IMR-90 (cell line): ENCODE data around the gene KLC4. TPM values are rescaled to one million over a fixed set of nuclear protein-coding genes. Genes with fewer than 3 reads are reported as not detected.
A peak's percentile ranks its signal among the peaks of the same experiment; 100 is the strongest.

Experiments
- ATAC-seq: fragments of 200-7000 bp; cut with Tn5 transposase; 2 replicates; pipeline ENCODE4 v1.9.1; 2020; ENCODE audit warnings: low read depth, mild to moderate bottlenecking, moderate library complexity
- BruUV-seq: library from RNA; stranded (reverse); fragments of 400-500 nt; replicated peaks from 2 replicates; lab custom pipeline; 2021; lab: Mats Ljungman, UMichigan
- CTCF ChIA-PET: fragments of 300-600 bp; formaldehyde crosslinking; extraction: SDS; loops from one replicate; lab custom pipeline; 2021; ENCODE audit warnings: antibody characterized with exemption; lab: Yijun Ruan, JAX
- POLR2A ChIA-PET: fragments of 300-600 bp; sonication (Branson Sonifier 250); formaldehyde crosslinking; loops from one replicate; lab custom pipeline; 2022; ENCODE audit warnings: antibody characterized with exemption; ENCODE audit not compliant: unreplicated experiment; lab: Charles Lee
- DNase-seq: peaks from one replicate; pipeline ENCODE4 v3.0.0; 2013
- H2AFZ ChIP-seq: replicated peaks from 2 replicates; pipeline ENCODE3; 2013; ENCODE audit warnings: low read length, mild to moderate bottlenecking; ENCODE audit not compliant: poor library complexity
- H2AK5ac ChIP-seq: 2 replicates; pipeline ENCODE4 v1.6.1; 2013; ENCODE audit warnings: low read depth, low read length, inconsistent platforms
- H2AK9ac ChIP-seq: replicated peaks from 2 replicates; pipeline ENCODE3; 2013; ENCODE audit warnings: mild to moderate bottlenecking, low read depth, low read length, moderate library complexity; ENCODE audit not compliant: poor library complexity
- H2BK120ac ChIP-seq: 2 replicates; pipeline ENCODE4 v1.6.1; 2013; ENCODE audit warnings: low read depth, low read length, inconsistent platforms
- H2BK15ac ChIP-seq: 3 replicates; pipeline ENCODE4 v1.6.1; 2013; ENCODE audit warnings: low read depth, low read length, inconsistent platforms
- H2BK20ac ChIP-seq: 2 replicates; pipeline ENCODE4 v1.6.1; 2013; ENCODE audit warnings: low read depth, mild to moderate bottlenecking, inconsistent platforms, low read length, moderate library complexity
- H2BK5ac ChIP-seq: 2 replicates; pipeline ENCODE4 v1.6.1; 2013; ENCODE audit warnings: mild to moderate bottlenecking, low read depth, low read length, inconsistent platforms; ENCODE audit not compliant: poor library complexity, severe bottlenecking
- H3K14ac ChIP-seq: replicated peaks from 2 replicates; pipeline ENCODE4 v1.6.1; 2013; ENCODE audit warnings: low read depth, low read length, inconsistent platforms
- H3K18ac ChIP-seq: 2 replicates; pipeline ENCODE4 v1.6.1; 2013; ENCODE audit warnings: low read depth, low read length, control low read depth
- H3K23ac ChIP-seq: 2 replicates; pipeline ENCODE4 v1.6.1; 2013; ENCODE audit warnings: low read depth, low read length, inconsistent platforms
- H3K27ac ChIP-seq: 2 replicates; pipeline ENCODE4 v1.5.1; 2013; ENCODE audit warnings: mild to moderate bottlenecking, control low read depth, low read length; ENCODE audit not compliant: insufficient read depth
- H3K27me3 ChIP-seq: 2 replicates; pipeline ENCODE4 v1.6.1; 2013; ENCODE audit warnings: low read length; ENCODE audit not compliant: control insufficient read depth, insufficient read depth
- H3K36me3 ChIP-seq: 2 replicates; pipeline ENCODE4 v1.6.1; 2013; ENCODE audit warnings: low read length, mixed read lengths; ENCODE audit not compliant: control insufficient read depth, insufficient read depth
- H3K4ac ChIP-seq: 2 replicates; pipeline ENCODE4 v1.6.1; 2013; ENCODE audit warnings: low read depth, low read length, inconsistent platforms
- H3K4me1 ChIP-seq: 2 replicates; pipeline ENCODE4 v1.6.1; 2013; ENCODE audit warnings: low read length, mixed read lengths; ENCODE audit not compliant: control insufficient read depth, insufficient read depth
- H3K4me2 ChIP-seq: 2 replicates; pipeline ENCODE4 v1.6.1; 2013; ENCODE audit warnings: low read depth, mild to moderate bottlenecking, control low read depth, low read length, moderate library complexity
- H3K4me3 ChIP-seq: 2 replicates; pipeline ENCODE4 v1.5.1; 2013; ENCODE audit warnings: low read depth, mild to moderate bottlenecking, control low read depth, low read length, moderate library complexity; ENCODE audit not compliant: insufficient read depth
- H3K56ac ChIP-seq: 2 replicates; pipeline ENCODE4 v1.6.1; 2013; ENCODE audit warnings: low read length, inconsistent platforms; ENCODE audit not compliant: insufficient read depth; ENCODE audit errors: extremely low read depth
- H3K79me1 ChIP-seq, 2 experiments: 2 replicates each; pipeline ENCODE4 v1.6.1; 2013; ENCODE audit warnings: low read length in 2 of 2, inconsistent platforms in 1 of 2, low read depth in 1 of 2
- H3K9ac ChIP-seq: 2 replicates; pipeline ENCODE4 v1.6.1; 2013; ENCODE audit warnings: low read depth, low read length, control low read depth
- H3K9me1 ChIP-seq: 2 replicates; pipeline ENCODE4 v1.6.1; 2013; ENCODE audit warnings: low read length, inconsistent platforms; ENCODE audit not compliant: insufficient read depth
- H3K9me3 ChIP-seq: 2 replicates; pipeline ENCODE4 v1.6.1; 2013; ENCODE audit warnings: low read length; ENCODE audit not compliant: control insufficient read depth, insufficient read depth
- H4K20me1 ChIP-seq: 2 replicates; pipeline ENCODE4 v1.6.1; 2013; ENCODE audit warnings: low read length, inconsistent platforms; ENCODE audit not compliant: insufficient read depth
- H4K5ac ChIP-seq: 2 replicates; pipeline ENCODE4 v1.6.1; 2013; ENCODE audit warnings: mild to moderate bottlenecking, low read depth, low read length, control low read depth
- H4K8ac ChIP-seq, 2 experiments: 2 replicates each; pipeline ENCODE4 v1.6.1; 2013; ENCODE audit warnings: low read depth in 2 of 2, low read length in 2 of 2, control low read depth in 1 of 2, inconsistent platforms in 1 of 2
- H4K91ac ChIP-seq: 2 replicates; pipeline ENCODE4 v1.6.1; 2013; ENCODE audit warnings: low read depth, low read length, inconsistent platforms; ENCODE audit not compliant: insufficient read depth
- CEBPB ChIP-seq: IDR thresholded peaks from 2 replicates; pipeline ENCODE4 v1.6.1; 2012; ENCODE audit warnings: low read depth, low read length, improper control_type of control experiment
- FOS ChIP-seq: fragments of 150-350 bp; IDR thresholded peaks from 2 replicates; pipeline ENCODE4 v1.6.1; 2016; ENCODE audit warnings: low read depth, low read length
- MXI1 ChIP-seq: IDR thresholded peaks from 2 replicates; pipeline ENCODE4 v1.6.1; 2012; ENCODE audit warnings: low read depth, mild to moderate bottlenecking, low read length, moderate library complexity, borderline replicate concordance
- NFE2L2 ChIP-seq: fragments of 150-350 bp; IDR thresholded peaks from 2 replicates; pipeline ENCODE4 v1.6.1; 2016; ENCODE audit warnings: low read depth, mild to moderate bottlenecking, low read length
- POLR2A ChIP-seq: IDR thresholded peaks from 2 replicates; pipeline ENCODE4 v1.6.1; 2012; ENCODE audit warnings: mild to moderate bottlenecking, low read depth, low read length
- RAD21 ChIP-seq: IDR thresholded peaks from 2 replicates; pipeline ENCODE4 v1.6.1; 2012; ENCODE audit warnings: low read length, improper control_type of control experiment
- RCOR1 ChIP-seq: IDR thresholded peaks from 2 replicates; pipeline ENCODE4 v1.6.1; 2012; ENCODE audit warnings: mild to moderate bottlenecking, low read length, improper control_type of control experiment; ENCODE audit not compliant: insufficient replicate concordance
- SMC3 ChIP-seq: fragments of 150-350 bp; IDR thresholded peaks from 2 replicates; pipeline ENCODE4 v1.6.1; 2016; ENCODE audit warnings: low read depth, mild to moderate bottlenecking, antibody characterized with exemption, low read length, moderate library complexity
- WGBS, 2 experiments: methylation state at CpG; one replicate each; pipeline versions ENCODE4 v1.1.5 to v1.1.7; 2013; ENCODE audit warnings: missing lambda C conversion rate in 2 of 2; ENCODE audit not compliant: insufficient read length in 1 of 2; ENCODE audit errors: extremely low coverage in 2 of 2; 5-methylcytosine and 5-hydroxymethylcytosine counted together
- dilution Hi-C: fragments of 300-500 bp; cut with HindIII; formaldehyde crosslinking; loops from one replicate; pipeline ENCODE4 v1.14.3; 2018; ENCODE audit warnings: low sequenced_read_pairs; ENCODE audit not compliant: unreplicated experiment
- in situ Hi-C: fragments of 300-500 bp; cut with MboI; formaldehyde crosslinking; loops from 3 replicates; pipeline ENCODE4 v1.14.3; 2019; ENCODE audit warnings: low sequenced_read_pairs, inconsistent platforms, mixed read lengths
- intact Hi-C: fragments of 100-400 bp; cut with micrococcal nuclease; formaldehyde crosslinking; loops from 2 replicates; pipeline ENCODE4 v1.10.0; 2022
- polyA plus RNA-seq, 3 experiments: library from polyadenylated mRNA; depleted of rRNA; stranded (reverse); fragments of >200 nt; gene quantifications; 2 replicates each; pipeline ENCODE4 v1.2.3, GENCODE V29; 2012; ENCODE audit warnings: low replicate concordance in 1 of 3
- total RNA-seq: library from RNA; depleted of rRNA; stranded (reverse); fragments of >200 nt; gene quantifications from 2 replicates; pipeline ENCODE4 v1.2.3, GENCODE V29; 2012
- TF ChIP-seq, protein P1 (sequence below): fragments of 150-350 bp; IDR thresholded peaks from 2 replicates; pipeline ENCODE4 v1.6.1; 2017; ENCODE audit warnings: mild to moderate bottlenecking, antibody characterized with exemption, low read length, low read depth
- TF ChIP-seq, protein P2 (sequence below): conservative IDR thresholded peaks from 2 replicates; pipeline ENCODE4 v1.5.1; 2012; ENCODE audit warnings: mild to moderate bottlenecking, low read depth, low read length, improper control_type of control experiment

KLC4 gene
- total and polyA plus RNA-seq, 2 of the 4 experiments (the other 2 are of a cell fraction), result 10.9 to 13.0 TPM

DNA sequence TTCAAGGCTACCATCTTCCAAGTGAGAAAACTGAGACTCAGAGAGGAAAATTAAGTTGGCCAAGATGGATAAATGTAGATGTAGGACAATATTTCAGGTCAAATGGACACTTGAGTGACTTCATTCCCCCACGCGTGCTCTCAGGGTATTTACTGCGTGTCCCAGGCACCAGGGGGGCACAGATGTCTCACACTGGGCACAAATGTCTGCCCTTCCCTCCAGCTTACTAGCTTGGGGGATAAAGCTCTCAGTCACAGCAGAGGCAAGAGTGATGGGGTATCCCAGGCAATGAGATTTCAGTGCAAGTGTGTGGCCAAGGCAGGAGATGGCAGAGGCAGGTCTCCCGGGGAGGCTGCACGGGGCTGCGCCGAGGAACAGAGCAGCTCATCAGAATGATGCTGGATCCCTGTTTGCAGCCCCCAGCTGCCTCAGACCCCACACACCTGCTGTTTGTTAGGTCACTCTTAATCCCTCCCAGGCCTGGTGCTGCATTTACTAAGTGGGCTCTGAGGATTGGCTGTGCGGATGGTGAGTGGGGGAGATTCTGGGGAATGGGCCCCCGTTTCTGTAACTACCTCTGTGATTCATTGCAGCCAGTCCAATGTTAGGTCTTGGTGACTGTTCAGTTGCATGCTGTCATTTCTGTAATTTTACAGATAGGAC, 60.8 kb downstream of the KLC4 start:
- no CpG with 5 or more reads among the region's 9 CpGs for WGBS, 2 experiments
- BruUV-seq, result no TSS peak
- no peak for ATAC-seq
- H3K4me3 ChIP-seq, result no peak overlapping the region
- peak overlapping the region; percentile 60 for H2AK5ac ChIP-seq
- in situ Hi-C loops (no loop called here), dilution Hi-C loops (no loop called here), intact Hi-C loops (loop anchor here (2.0 kb wide), 1 partner anchor 45 kb away; no protein-coding TSS in a partner anchor)
- H4K91ac ChIP-seq, result peak overlapping the region; percentile 63
- H3K27ac ChIP-seq, result peak overlapping the region; percentile 47; the same call in 1 of the 2 replicates
- H2BK15ac ChIP-seq, result peak overlapping the region; percentile 24; the same call in 1 of the 3 replicates
- H2BK20ac ChIP-seq, result peak overlapping the region; percentile 54
- H3K36me3 ChIP-seq, result no peaks in the 10 kb centered on the region
- no peaks in the 10 kb centered on the region for H3K27me3 ChIP-seq
- H3K14ac ChIP-seq, result peak overlapping the region; percentile 61
- no peak for DNase-seq
- H3K18ac ChIP-seq, result peak overlapping the region; percentile 24
- POLR2A ChIA-PET, result interaction anchor here (0.5 kb wide), 1 partner anchor 145 kb away, joined by 3 read pairs; no protein-coding TSS in a partner anchor
- peak overlapping the region; percentile 59 for H4K5ac ChIP-seq
- H4K20me1 ChIP-seq, result peaks cover 17% of the 10 kb centered on the region; the same call in 1 of the 2 replicates
- no peak overlapping the region for H3K9ac ChIP-seq
- CTCF ChIA-PET, result no interaction called here
- TF ChIP-seq NFE2L2, result no peak
- TF ChIP-seq RAD21, result no peak
- no peak for TF ChIP-seq RCOR1
- no peak for TF ChIP-seq CEBPB
- TF ChIP-seq, protein P1, sequence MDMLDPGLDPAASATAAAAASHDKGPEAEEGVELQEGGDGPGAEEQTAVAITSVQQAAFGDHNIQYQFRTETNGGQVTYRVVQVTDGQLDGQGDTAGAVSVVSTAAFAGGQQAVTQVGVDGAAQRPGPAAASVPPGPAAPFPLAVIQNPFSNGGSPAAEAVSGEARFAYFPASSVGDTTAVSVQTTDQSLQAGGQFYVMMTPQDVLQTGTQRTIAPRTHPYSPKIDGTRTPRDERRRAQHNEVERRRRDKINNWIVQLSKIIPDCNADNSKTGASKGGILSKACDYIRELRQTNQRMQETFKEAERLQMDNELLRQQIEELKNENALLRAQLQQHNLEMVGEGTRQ, result no peak
- no peak for TF ChIP-seq SMC3
- no peak for TF ChIP-seq MXI1
- TF ChIP-seq POLR2A, result no peak
- TF ChIP-seq, protein P2, sequence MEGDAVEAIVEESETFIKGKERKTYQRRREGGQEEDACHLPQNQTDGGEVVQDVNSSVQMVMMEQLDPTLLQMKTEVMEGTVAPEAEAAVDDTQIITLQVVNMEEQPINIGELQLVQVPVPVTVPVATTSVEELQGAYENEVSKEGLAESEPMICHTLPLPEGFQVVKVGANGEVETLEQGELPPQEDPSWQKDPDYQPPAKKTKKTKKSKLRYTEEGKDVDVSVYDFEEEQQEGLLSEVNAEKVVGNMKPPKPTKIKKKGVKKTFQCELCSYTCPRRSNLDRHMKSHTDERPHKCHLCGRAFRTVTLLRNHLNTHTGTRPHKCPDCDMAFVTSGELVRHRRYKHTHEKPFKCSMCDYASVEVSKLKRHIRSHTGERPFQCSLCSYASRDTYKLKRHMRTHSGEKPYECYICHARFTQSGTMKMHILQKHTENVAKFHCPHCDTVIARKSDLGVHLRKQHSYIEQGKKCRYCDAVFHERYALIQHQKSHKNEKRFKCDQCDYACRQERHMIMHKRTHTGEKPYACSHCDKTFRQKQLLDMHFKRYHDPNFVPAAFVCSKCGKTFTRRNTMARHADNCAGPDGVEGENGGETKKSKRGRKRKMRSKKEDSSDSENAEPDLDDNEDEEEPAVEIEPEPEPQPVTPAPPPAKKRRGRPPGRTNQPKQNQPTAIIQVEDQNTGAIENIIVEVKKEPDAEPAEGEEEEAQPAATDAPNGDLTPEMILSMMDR, result no peak
- TF ChIP-seq FOS, result no peak
- H2AK9ac ChIP-seq, result peak overlapping the region; percentile 92
- peak overlapping the region; percentile 84 for H2BK5ac ChIP-seq
- H3K56ac ChIP-seq, result no peak overlapping the region; the same call in 1 of the 2 replicates
- H3K9me1 ChIP-seq, result peaks cover 55% of the 10 kb centered on the region
- H2BK120ac ChIP-seq, result peak overlapping the region; percentile 78
- H3K23ac ChIP-seq, result peak overlapping the region; percentile 61
- peak overlapping the region; percentile 84 for H3K4ac ChIP-seq
- peaks cover 44 to 89% of the 10 kb centered on the region in 2 experiments for H3K79me1 ChIP-seq
- peak overlapping the region; percentile 26 for H2AFZ ChIP-seq
- peak overlapping the region; percentile 45 for H3K4me2 ChIP-seq
- H3K9me3 ChIP-seq, result no peaks in the 10 kb centered on the region
- peaks cover 65% of the 10 kb centered on the region for H3K4me1 ChIP-seq
- H4K8ac ChIP-seq, result peak overlapping the region in 1 of 2 experiments; percentile 77; a peak in 2 of 4 replicates
